Stimulated activated naive CD4-positive, alpha-beta T cell (primary cell): ENCODE data around the gene OR52N2.

Experiments
- DNase-seq, 6 experiments: peaks; one replicate each; lab custom pipeline; 2025; lab: John Stamatoyannopoulos, UW

The OR52N2 gene

DNA sequence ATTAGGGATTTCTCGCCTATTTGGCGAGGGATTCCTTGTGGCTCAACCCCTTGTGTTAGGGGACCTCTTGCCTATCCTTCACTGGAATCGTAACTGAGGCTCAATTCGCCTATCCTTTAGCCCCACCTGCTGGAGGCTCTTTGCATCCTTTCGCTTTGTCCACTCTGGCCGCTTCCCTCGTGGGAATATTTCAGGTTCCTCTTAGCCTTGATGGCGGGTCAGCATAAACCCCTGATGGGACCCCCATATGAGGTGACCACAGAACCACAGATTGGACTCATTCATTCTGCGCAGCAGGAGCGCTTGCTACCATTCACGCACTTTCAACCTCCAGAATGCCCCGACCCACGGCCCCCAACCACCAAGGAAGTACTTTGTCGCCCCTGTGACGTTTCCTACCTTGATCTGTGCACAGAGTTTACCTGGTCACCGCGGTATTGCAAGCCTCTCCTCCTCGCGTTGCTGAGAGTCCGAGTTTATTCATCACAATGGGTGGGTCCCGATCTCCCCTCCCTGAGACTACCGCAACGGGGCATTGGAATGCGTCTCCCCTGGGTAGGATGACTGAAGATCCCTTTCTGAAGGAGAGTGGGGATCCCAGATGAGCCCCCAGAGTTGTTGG, at the start of gene OR52N2:
OR52N2 (plus strand) TSS at position 425 of the 622 bp plus-strand sequence. CDS start 11,412 bp downstream, outside the sequence.
- DNase-seq: peak; percentile 40 to 76 (median 60)

DNA sequence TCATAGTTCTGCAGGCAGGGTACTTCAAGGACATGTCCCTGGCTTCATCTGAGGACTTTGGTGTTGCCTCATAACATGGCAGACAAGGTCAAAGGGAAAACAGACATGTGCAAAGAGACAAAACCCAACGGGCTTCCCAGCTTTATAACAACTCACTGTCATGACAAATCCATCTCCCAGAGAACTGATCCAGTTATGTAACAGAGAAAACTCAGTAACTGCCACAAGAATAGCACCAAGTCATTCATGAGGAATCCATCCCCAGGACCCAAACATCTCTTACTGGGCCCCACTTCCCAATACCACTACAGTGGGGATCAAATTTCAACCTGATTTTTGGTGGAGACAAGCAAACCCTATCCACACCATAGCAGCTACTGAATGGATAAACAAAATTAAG, 41.7 kb upstream of the OR52N2 start:
- DNase-seq: no peak

DNA sequence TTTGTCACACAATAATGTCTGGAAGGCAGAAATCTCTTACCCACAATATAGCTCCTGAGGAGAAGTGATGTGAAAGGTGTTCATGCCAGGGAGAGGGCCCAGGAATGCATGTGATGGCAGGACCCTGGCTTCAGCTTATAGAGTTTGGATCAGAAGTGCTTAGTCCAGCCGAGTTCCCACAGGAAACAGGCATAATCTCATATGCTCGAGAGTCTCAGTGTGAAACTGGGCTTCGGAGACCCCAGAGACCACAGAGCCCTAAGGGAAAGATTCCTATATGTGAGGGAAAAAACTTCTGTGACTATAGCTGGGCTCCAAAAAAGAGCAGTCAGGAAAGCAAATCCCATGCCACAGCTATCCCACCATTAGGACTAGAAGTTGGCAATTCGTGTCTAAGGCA, 25.5 kb upstream of the OR52N2 start, which contains the start of gene OR52N5:
OR52N5 (minus strand) TSS at position 101 of the 400 bp plus-strand sequence. CDS start 4,721 bp downstream, outside the sequence.
- no peak for DNase-seq

DNA sequence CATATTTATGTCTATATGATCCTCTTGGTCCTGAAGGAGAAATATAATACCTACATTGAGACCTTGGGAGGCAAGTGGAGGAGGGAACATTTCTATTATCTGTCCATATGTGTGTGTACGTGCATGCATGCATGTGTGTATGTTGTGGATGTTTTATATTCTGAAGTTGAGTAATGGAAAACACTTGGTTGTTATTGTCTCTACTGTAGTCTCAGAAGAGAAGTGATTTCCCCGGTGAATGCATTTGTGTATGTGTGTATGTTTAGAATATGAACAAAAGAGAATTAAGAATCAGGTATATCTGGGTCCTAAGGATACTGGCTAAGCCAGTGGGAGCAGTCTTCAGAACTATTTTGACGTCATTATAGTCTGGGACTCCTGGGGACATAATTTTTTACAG, 17.6 kb upstream of the OR52N2 start, which contains the start of gene OR52N1:
OR52N1 (minus strand) TSS at position 101 of the 400 bp plus-strand sequence. CDS start 2,449 bp downstream, outside the sequence.
- no peak for DNase-seq

DNA sequence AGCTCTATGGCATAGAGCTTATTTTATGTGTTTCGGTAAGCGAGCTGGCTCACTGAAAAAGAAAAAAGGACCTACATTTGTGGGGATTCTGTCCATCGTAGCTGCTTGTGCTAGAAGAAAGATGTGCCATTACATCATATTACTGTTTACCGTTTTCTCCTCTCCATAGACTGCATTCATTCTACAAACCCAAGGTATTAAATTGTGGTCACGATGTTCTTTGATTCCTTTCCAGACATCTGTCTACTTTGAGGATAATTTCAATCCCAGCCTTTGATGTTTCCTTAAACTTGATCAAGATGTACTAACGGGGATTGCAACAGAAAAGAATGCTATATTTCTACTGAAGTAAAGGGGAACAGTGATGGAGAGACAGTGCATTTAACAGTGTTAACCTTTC, 12.2 kb upstream of the OR52N2 start:
- no peak for DNase-seq

DNA sequence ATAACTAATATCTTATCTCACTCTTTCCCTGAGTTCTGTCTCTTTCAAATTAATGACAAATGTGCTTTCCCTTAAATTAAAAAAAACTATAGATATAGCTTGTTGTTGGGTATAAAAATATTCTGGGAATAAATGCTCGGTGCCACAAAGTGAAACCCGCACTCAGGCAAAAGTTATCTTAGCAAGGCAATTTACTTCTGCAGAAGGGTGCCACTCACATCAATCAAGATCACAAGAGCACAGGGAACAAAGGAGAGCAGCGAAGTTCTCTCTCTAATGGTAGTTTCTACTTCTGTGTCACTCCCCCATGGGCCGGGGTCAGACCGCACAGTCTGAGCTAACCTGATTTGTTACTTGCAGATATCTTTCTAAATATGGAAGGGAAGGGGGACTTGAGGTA, 4.7 kb upstream of the OR52N2 start:
- DNase-seq: no peak

DNA sequence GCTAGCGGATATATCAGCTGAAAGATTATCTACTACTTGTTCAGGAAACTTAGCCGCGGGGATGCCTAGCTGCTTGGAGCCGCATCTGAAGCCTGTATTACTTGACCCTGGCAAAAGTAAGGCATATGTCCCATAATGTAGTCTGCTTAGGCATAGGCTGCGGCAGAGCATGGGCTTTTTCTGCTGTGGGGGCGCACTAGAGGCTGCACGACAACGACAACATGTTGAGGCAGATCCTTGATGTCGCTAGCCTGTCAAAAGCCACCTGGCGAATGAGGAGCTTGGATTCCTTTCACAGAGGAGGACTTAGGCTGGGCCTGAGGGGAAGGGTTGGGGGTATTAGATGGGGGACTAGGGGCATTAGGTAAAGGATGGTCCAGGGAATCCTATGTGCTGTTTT, 1.1 kb upstream of the OR52N2 start:
- DNase-seq: no peak

DNA sequence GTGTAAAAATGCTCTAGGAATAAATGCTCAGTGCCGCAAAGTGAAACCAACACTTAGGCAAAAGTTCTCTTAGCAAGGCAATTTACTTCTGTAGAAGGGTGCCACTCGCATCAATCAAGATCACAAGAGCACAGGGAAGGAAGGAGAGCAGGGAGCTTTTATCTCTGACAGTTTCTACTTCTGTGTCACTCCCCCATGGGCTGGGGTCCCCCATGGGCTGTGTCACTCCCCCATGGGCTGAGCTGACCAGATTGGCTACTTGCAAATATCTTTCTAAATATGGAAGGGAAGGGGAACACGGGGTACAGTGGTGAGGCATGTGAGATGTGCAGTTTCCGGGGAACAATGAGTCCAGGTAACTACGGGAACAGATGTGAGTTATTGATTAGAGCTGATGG, 397 bp downstream of the OR52N2 start:
- DNase-seq: peak in 1 of 6 experiments; percentile 33

DNA sequence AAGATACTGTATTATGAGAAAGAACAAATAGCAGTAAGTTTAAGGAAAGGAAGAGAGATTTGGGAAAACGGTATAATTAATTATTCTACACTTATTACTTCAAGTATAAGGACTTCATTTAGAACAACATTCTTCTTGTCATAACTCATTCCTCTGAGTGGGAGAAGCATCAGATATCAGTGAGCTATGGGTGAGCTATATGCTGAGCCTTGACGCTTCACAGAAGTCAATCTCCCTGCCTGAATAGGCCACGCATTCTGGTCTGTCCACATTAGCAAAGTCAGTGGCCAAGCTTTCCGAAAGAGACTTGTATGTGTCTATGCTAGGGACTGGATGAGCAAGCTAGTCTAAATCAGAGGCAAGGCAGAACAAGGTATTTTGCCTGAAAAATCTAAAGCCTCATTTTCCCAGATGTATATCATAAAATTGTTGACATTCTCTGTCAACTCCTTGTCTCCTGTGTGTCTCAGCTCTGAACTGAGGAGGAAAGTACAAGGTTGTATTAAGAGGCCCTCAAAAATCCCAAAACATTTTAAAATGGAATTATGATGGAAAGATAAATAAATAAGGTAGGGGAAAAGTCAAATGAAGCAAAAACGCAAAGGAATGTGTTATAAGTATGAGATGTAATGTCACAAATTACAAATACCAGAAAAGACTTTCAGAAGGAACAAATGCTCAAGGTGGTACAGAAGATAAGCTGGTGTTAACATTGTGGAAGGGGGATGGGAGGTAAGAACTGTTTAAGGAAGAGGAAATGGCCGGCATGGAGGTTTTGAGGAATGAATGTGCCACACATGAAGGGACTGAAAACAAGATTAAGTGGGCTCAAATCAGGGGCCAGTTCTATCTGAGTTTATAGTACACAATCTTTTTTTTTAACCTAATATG, 1.4 kb downstream of the OR52N2 start:
- no peak for DNase-seq

DNA sequence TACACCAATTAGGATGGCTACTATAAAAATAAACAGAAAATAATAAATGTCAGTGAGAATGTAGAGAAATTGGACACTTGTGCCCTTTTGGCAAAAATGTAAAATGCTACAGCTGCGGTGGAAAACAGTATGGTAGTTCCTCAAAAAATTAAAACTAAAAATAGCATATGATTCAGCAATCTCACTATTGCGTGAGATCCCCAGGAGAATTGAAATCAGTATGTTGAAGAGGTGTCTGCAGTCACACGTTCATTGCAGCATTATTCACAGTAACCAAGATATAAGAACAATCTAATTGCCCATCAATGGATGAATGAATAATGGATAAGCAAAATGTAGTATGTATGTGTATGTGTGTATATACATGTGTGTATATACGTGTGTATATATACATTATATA, 6.8 kb downstream of the OR52N2 start:
- DNase-seq: no peak

DNA sequence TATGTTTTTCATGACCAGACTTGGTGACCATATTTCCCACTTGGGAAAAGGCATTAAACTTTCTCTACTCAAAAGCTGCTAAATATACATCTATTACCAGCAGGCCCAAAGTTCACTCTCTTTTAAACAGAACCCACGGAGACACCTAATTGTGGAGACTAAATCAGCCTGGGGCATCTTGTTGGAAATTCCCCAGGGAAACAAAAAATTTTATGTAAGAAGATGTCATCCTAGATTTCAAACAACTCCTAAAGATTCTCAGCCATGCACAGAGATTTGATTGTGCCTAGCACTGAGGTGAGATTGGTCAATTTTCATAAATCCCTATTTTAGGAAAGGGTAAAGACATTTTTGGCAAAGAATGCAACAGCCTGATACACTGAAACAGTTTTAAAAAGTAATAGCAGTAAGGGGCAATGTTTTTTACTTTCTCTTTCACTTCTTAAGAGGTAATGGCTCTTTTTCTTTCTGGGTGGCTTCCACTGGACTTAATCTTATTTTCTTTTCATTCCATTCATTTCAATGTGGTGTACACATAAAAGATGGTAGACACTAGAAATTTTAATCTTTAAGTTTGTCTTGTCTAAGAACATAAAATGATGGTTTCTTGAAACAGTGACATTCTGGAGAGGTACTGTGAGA, 9.6 kb downstream of the OR52N2 start:
- peak in 1 of 6 experiments; percentile 15 for DNase-seq

DNA sequence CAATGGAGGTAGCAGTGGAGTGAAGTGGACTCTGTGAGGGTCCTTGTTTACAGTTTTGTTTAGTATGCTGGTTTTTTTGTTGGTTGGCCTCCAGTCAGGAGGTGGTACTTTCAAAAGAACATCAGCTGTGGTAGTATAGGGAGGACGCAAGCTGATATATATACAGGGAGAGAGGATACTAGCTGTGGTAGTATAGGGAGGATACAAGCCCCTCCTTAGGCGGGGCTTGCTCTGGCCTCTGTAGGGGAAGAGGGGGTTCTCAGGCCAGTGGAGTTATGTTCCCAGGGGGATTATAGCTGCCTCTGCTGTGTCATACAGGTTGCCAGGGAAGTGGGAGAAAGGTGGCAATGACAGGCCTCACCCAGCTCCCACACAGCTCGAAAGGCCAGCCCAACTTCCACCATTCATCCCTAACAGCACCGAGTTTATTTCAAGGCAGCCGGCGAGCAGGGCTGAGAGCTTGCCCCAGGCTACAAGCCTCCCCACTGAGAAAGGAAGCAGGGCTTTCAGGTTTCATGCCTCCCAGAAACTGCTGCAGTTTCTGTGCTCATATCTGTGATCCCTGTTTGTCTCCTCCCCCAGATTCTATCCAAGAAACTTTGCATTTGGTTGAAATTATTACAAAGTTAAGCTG, 22.6 kb downstream of the OR52N2 start:
- no peak for DNase-seq

DNA sequence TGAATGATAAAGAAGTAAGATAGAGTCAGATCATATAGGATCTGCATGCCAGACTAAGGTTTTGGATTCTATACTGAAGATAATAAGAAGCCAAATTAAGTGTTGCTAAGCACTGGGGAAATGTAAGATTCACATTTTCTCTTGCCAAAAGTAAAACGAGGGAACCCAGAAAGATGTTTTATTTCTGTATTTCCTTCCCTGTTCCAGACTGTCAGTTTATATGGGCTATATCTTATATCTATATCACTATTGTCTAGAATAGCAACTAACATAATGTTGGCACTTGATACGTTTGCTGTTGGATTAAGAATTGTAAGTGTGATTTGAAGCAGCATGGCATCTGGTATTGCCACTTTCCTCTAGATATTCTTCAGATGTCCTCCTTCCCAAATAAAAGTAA, 24.7 kb downstream of the OR52N2 start:
- no peak for DNase-seq

DNA sequence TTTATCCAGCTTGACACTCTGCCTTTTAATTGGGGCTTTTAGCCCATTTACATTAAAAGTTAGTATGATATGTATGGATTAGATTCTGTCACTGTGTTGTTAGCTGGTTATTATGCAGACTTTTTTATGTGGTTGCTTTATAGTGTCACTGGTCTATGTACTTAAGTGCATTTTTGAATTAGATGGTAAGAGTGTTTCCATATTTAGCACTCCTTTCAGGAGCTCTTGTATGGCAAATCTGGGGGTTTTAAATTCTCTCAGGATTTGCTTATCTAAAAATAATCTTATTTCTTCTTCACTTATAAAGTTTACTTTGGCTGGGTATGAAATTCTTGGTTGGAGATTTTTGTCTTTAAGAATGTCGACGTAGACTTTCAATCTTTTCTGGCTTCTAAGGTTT, 29.0 kb downstream of the OR52N2 start:
- no peak for DNase-seq

DNA sequence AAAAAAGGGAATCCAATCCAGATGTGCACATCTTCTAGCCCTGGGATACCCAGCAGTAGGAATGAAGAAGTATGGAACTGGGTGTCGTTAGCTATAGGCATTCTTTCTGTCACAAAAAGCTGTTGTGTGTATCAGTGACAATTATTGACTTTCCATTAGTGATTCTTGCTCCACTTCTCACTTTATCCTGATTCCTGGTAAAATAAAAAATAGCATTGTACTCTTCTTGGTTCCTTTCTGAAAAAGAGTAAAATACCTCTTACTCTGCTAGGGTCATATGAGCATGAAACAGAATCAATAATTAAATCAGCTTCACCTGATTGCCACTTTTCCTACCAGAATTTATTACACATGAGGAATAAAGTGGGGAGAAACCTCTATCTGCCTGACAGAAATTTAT, 33.1 kb downstream of the OR52N2 start, which contains the start of gene OR52E6:
OR52E6 (minus strand) TSS at position 101 of the 400 bp plus-strand sequence; CDS start at position 101, 0 bp downstream.
- no peak for DNase-seq

DNA sequence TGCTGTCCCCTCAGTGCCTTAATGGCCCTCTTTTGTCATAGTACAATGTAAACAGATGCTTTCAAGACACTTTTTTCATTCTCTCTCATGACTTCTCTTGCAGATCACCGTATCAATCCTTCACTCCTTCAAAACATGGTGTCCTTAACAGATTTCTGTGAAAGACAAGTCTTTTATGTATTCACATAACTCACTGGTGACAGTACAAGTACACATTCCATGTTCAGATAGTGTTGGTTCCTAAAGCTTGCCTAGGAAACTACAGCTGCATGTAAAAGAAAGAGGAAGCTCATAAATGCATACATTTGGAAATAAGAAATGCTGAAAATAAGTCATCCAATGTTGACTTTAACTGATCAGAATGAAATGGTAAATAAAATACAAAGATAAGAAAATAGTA, 38.0 kb downstream of the OR52N2 start:
- DNase-seq: no peak

DNA sequence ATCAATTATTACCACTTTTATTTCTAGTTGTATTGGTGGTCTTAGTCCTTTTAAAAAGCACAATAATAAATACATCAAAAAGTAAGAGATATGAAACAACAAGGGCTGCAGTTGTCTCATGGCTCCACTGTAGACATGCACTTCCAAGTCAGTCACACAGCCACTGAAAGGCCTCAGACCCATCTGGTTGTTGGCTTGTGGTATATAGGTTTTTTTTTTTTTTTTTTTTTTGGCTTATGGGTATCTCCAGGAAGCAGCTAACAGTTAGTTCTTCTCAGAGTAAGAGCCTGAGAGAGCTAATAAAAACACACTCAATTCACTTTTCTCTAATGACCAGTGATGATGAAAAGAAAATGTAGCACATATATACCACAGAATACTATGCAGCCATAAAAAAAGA, 39.0 kb downstream of the OR52N2 start:
- no peak for DNase-seq

DNA sequence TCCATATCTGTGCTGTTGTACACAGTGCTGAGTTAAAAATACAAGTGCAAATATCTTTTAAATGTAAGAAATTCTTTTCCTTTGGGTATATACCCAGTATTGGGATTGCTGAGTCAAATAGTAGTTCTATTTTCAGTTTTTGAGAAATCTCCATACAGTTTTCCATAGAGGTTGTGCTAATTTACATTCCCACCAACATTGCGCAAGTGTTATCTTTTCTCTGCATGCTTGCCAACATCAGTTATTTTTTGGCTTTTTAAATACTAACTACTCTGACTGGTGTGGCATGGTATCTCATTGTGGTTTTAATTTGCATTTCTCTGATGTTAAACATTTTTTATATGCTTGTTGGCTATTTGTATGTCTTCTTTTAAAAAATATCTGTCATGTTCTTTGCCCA, 42.3 kb downstream of the OR52N2 start:
- DNase-seq: no peak

DNA sequence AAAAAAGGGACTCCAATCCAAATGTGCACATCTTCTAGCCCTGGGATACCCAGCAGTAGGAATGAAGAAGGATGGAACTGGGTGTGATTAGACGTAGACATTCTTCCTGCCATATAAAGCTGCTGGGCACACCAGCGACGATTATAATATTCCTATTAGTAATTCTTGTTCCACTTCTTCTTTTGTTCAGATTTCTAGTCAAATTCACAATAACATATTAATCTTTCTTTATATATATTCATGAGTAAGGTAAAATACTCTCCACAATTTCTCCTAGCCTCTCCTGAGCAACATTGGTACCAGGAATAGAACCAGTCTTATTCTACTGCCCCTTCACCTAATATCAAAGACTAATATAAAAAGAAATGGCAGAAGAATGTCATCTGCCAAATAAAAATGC, 48.9 kb downstream of the OR52N2 start, which contains the start of gene OR52E8:
OR52E8 (minus strand) TSS at position 101 of the 400 bp plus-strand sequence; CDS start at position 101, 0 bp downstream.
- no peak for DNase-seq

DNA sequence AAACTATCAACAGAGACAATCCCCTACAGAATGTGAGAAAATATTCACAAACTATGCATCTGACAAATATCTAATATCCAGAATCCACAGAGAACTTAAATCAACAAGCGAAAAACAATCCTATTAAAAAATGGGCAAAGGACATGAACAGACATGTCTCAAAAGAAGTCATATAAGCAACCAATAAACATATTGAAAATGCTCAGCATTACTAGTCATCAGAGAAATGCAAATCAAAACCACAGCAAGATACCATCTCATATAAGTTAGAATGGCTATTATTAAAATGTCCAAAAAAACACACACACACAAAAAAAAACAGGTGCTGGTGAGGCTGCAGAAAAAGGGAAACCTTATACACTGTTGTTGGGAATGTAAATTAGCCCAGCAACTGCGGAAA, 57.1 kb downstream of the OR52N2 start:
- DNase-seq: no peak
